Activated CD4-positive, alpha-beta T cell treated with anti-CD3 and anti-CD28 coated beads for 4 hours (primary cell): ENCODE measurements around the gene BBLN.
"Not testable (repeated sequence)": the region's sequence is repeated elsewhere in the genome, so short reads cannot be mapped to it uniquely, and the experiment has no call there.

ENCODE experiments used
- DNase-seq, 2 donors: peaks; one replicate each; pipeline ENCODE4 v3.0.0-alpha.2; 2020

The BBLN gene

GRCh38 chr9:128159784-128160602, at the start of gene BBLN:
BBLN (plus strand) TSS chr9:128160265; CDS start chr9:128160408, 143 bp downstream.
- peak; percentile 92 to 95 for DNase-seq

GRCh38 chr9:128111726-128112125, 48.3 kb upstream of the BBLN start:
- DNase-seq = not testable (repeated sequence)

GRCh38 chr9:128113526-128114325, 46.3 kb upstream of the BBLN start:
- no peak for DNase-seq

- DNase-seq = no peak
Observed at GRCh38 chr9:128114326-128115186, 45.5 kb upstream of the BBLN start.

DNA sequence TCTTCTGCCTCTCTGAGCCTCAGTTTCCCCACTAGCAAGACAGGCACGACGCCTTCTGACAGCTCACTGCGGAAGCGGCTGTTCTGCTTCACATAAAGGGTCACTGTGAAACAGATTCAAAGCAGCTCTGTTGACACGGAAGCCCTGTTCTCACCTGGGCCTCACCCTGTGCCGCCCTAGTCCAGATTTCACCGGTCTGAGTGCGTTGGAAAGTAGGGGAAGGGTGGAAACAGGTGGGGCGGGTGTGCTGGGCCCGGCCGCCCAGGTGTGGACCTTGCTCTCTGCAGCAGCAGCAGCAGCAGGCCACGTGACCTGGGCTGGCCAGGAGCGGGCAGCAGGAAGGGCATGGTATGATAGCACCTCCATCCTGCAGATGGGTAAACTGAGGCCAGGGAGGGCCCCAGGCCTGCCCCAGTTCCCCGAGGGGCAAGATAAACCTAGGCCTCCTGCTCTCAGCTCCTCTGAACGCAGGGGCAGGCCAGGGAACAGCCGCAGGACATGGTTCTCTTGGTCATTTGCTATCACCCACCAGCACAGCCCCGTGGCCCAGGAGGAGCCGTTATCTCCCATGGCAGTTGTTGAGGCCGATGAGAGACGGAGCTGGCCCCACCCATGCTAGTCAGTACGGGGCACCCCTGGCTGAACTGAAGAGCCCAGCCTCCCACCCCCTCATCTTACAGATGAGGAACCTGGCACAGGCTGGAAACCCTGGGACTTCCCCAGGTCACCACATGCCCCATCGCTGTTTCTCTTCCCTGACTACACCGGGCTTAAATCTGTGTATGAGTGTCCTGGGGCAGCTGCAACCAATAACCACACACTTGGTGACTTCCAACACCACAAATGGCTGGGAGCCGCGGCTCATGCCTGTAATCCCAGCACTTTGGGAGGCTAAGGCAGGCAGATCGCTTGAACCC, 44.6 kb upstream of the BBLN start:
- DNase-seq = no peak

- DNase-seq = no peak
Observed at GRCh38 chr9:128116104-128117083, 43.7 kb upstream of the BBLN start.

- peak; percentile 92 to 99 for DNase-seq
Observed at GRCh38 chr9:128117613-128118471, 42.2 kb upstream of the BBLN start.

DNA sequence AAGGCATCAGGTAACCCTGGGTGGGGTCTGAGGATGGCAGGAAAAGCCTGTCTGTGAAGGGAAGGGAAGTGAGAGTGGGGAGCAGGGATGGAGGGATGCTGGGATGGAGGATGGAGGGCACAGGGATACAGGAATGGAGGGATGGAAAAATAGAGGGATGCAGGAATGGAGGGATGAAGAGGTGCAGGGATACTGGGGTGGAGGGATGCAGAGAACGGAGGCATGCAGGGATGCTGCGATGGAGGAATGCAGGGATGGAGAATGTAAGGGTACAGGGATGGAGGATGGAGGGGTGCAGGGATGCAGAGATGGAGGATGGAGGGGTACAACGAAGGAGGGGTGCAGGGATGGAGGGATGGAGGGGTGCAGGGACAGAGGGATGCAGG, 41.6 kb upstream of the BBLN start:
- no peak for DNase-seq

- no peak for DNase-seq
Observed at GRCh38 chr9:128118971-128119665, 40.9 kb upstream of the BBLN start.

DNA sequence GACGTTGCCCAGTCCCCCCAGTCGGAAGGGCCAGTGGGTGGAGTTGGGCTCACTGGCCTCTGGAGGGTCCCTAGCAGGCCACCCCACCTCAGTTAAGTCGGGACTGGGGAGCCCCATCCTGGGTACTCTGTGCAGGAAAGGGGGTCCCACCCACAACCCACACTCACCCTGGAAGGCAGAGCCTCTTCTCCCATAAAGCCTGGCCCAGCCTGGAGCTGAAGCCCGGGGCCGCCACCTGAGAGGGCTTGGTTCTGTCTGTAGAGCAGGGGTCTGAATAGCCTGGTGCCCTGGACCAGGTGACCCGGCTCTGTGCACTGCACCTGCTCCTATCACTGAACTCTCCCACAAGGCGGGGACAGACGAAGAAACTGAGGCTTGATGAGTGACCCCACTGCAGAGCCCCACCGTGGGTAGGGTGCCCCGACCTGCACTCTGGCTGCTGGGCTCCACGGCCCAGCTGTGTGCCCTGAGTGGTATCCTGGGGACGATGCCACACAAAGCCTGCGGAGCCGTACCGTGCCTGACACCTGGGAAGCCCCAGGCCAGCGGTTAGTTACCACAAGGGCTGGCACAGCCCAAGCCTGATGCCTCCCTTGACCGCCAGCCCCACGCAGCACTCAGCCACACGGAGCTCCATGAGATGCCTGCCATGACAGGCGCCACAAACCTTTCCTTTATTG, 39.9 kb upstream of the BBLN start:
- no peak for DNase-seq

DNA sequence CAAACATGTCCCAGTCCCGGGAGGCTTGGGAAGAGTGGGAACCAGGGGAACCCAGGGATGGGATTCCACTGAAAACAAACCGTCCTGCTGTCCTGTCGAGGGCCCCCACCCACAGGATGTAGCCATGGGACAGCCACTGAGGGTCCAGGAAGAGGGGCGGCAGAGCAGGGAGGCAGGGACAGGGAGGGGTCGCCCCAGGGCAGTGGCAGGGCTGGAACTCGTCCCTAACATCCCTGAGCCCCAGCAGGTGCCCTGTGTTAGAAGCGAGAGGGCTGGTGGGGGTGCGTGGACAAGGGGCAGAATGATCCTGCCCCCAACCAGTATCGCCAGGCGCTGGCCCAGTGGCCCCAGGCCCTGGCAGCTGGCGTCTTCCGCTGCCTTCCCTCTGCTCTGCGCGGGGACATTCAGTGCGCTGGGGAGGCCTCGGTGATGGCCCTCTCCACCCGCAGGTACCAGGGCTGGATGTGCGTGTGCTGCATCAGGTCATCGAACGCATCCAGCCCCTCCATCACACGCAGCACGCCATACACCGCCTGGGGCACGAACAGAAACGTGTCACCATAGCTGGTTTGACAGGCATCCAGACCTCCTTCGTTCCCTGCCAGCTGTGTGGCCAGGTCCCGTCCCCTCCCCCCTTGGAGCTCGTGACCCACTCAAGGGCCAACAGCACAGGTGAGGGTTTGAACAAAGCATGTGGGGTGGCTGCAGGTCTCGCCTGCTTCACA, 39.2 kb upstream of the BBLN start:
- no peak for DNase-seq

DNA sequence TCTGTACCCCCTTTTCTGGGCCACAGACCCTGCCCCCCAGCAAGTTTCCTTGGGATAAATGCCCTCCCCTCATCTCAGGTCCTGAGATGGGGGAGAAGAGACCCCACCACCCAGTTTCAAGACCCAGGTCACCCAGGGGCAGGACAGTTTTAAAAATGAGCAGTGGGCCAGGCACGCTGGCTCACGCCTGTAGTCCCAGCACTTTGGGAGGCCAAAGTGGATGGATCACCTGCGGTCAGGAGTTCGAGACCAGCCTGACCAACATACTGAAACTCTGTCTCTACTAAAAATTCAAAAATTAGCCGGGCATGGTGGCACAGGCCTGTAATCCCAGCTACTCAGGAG, 38.6 kb upstream of the BBLN start:
- no peak for DNase-seq

GRCh38 chr9:128121924-128122808, 37.9 kb upstream of the BBLN start:
- DNase-seq = no peak

- DNase-seq = no peak
Observed at GRCh38 chr9:128122809-128123175, 37.3 kb upstream of the BBLN start.

DNA sequence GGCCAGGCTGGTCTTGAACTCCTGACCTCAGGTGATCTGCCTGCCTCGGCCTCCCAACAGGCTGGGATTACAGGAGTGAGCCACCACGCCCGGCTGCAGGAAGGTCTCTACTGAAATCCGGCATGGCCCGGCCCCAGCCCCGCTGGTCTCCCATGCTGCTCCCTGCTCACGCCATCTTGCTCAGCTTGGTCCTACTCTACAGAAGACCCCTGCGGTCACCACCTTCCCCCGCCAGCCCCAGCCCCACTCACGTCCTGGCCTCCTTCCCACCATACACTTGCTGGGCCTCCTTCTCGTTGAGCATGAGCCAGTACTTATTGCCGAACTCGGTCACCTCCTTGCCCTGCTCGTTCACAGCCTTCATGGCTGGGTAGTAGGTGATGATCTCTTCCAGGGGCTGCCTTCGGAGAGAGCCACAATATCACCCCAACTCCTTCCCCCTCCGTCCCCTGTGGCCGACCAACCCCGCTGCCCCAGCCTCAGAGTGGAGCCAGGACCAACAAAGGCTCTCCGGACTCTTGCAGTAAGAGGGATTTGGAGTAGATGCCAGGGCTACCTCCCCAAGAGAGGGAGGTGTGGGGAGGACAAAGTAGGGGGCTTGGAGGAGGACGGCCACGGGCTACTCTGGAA, 36.5 kb upstream of the BBLN start:
- no peak for DNase-seq

DNA sequence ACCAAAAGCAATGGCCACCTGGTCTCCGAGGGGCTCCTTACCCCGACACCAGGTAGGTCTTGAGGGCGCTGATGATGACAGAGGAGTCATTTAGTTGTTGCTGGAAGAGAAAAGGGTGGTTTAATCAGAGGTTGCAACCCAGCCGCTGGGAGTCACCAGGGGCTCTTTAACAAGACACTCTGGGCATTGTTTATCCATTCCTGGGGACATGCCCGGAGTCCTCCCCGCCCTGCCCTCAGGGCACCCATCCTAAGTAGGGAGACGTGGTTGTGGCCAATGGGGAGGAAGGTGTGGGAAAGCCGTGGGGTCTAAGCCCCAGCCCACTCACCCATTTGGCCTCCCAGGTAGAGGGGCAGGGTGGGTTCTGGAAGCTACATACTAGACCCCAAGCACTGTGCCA, 35.6 kb upstream of the BBLN start:
- no peak for DNase-seq
